ENCODE results near the gene ATP4B.

- TF ChIP-seq CTCF (IDR thresholded peaks at IDR 0.05; ENCODE audit: poor library complexity), result no peak
- no peak for TF ChIP-seq EZH2 (IDR thresholded peaks at IDR 0.05; ENCODE audit: borderline replicate concordance)
Measured at GRCh38 chr13:113637262-113638160, 20.5 kb downstream of the ATP4B start.
